DOHH2 (cell line): Measurements from ENCODE around the gene CRABP1.

Experiments used
- H3F3A ChIP-seq: fragments of 200-600 bp; sonication (generic), shearing (Covaris generic); 2 replicates; pipeline ENCODE4 v1.6.0; 2016; ENCODE audit warnings: antibody characterized with exemption, mild to moderate bottlenecking; ENCODE audit not compliant: control insufficient read depth, insufficient read depth
- H3K27ac ChIP-seq: fragments of 200-600 bp; sonication (generic); 2 replicates; pipeline ENCODE4 v1.5.1; 2014; ENCODE audit warnings: low read depth, mild to moderate bottlenecking, low read length, moderate library complexity
- H3K27me3 ChIP-seq: fragments of 200-600 bp; sonication (generic); 2 replicates; pipeline ENCODE4 v1.6.1; 2014; ENCODE audit warnings: mild to moderate bottlenecking, low read length, mixed read lengths; ENCODE audit not compliant: control insufficient read depth
- H3K36me3 ChIP-seq: fragments of 200-600 bp; sonication (generic); 2 replicates; pipeline ENCODE4 v1.6.1; 2014; ENCODE audit warnings: mild to moderate bottlenecking, low read length, moderate library complexity, mixed read lengths; ENCODE audit not compliant: control insufficient read depth
- H3K4me1 ChIP-seq: fragments of 200-600 bp; sonication (generic); 2 replicates; pipeline ENCODE4 v1.6.1; 2014; ENCODE audit warnings: mild to moderate bottlenecking, low read length, mixed read lengths; ENCODE audit not compliant: control insufficient read depth
- H3K4me2 ChIP-seq: fragments of 200-600 bp; sonication (generic); 2 replicates; pipeline ENCODE4 v1.6.0; 2014; ENCODE audit warnings: mild to moderate bottlenecking, low read length, moderate library complexity
- H3K4me3 ChIP-seq: fragments of 200-600 bp; sonication (generic); 2 replicates; pipeline ENCODE4 v1.5.1; 2014; ENCODE audit warnings: mild to moderate bottlenecking, low read length, mixed read lengths
- H3K79me2 ChIP-seq: fragments of 200-600 bp; sonication (generic); 2 replicates; pipeline ENCODE4 v1.6.1; 2014; ENCODE audit warnings: mild to moderate bottlenecking, low read length, mixed read lengths; ENCODE audit not compliant: control insufficient read depth
- H3K9me2 ChIP-seq: fragments of 200-600 bp; sonication (generic); replicated peaks from 2 replicates; pipeline ENCODE4 v1.6.1; 2014; ENCODE audit warnings: mild to moderate bottlenecking, low read length, mixed read lengths; ENCODE audit not compliant: control insufficient read depth
- H3K9me3 ChIP-seq: fragments of 200-600 bp; sonication (generic); 2 replicates; pipeline ENCODE4 v1.6.1; 2014; ENCODE audit warnings: antibody characterized with exemption, low read length, mixed read lengths; ENCODE audit not compliant: control insufficient read depth, insufficient read depth
- H4K20me1 ChIP-seq: fragments of 200-600 bp; sonication (generic); 2 replicates; pipeline ENCODE4 v1.6.0; 2014; ENCODE audit warnings: low read depth, mild to moderate bottlenecking, antibody characterized with exemption, low read length, moderate library complexity; ENCODE audit not compliant: control insufficient read depth, insufficient read depth
- EZH2phosphoT487 ChIP-seq: fragments of 200-600 bp; sonication (generic); IDR thresholded peaks from 2 replicates; pipeline ENCODE4 v1.6.1; 2017; ENCODE audit warnings: borderline replicate concordance, mild to moderate bottlenecking, antibody characterized with exemption, low read length, moderate library complexity, mixed read lengths
- TF ChIP-seq, protein P1 (sequence below): fragments of 200-600 bp; sonication (generic); IDR thresholded peaks from one replicate; pipeline ENCODE4 v1.5.1; 2014; ENCODE audit warnings: antibody characterized with exemption, mild to moderate bottlenecking, low read depth, low read length; ENCODE audit not compliant: poor library complexity, severe bottlenecking

Gene CRABP1

DNA sequence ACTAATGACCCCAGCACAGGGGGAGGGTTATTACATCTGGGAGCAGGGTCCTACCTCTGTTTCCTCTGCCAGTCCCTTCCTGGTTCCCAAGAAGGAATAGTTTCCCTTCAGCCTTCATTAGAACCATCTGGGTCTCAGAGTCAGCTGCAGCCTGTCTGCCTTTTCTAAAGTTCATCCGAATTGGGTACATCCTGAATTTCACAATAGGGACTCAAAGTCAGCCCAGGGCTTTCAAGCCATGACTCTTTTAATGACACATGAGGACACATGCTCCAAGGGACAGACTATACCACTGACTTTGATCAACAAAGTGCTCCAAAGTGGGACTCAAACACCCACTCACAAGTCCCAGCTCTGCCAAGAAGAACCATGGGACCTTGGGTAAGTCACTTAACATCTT is 12.7 kb upstream of the CRABP1 start:
- H3K36me3 ChIP-seq, result no peaks in the 10 kb centered on the region
- no peaks in the 10 kb centered on the region for H3K9me2 ChIP-seq
- H3K4me2 ChIP-seq, result no peak overlapping the region
- H3K4me1 ChIP-seq, result no peaks in the 10 kb centered on the region
- H3K4me3 ChIP-seq, result no peak overlapping the region
- no peaks in the 10 kb centered on the region for H3K9me3 ChIP-seq
- TF ChIP-seq EZH2phosphoT487, result no peak
- TF ChIP-seq, protein P1, sequence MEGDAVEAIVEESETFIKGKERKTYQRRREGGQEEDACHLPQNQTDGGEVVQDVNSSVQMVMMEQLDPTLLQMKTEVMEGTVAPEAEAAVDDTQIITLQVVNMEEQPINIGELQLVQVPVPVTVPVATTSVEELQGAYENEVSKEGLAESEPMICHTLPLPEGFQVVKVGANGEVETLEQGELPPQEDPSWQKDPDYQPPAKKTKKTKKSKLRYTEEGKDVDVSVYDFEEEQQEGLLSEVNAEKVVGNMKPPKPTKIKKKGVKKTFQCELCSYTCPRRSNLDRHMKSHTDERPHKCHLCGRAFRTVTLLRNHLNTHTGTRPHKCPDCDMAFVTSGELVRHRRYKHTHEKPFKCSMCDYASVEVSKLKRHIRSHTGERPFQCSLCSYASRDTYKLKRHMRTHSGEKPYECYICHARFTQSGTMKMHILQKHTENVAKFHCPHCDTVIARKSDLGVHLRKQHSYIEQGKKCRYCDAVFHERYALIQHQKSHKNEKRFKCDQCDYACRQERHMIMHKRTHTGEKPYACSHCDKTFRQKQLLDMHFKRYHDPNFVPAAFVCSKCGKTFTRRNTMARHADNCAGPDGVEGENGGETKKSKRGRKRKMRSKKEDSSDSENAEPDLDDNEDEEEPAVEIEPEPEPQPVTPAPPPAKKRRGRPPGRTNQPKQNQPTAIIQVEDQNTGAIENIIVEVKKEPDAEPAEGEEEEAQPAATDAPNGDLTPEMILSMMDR, result no peak
- no peaks in the 10 kb centered on the region for H4K20me1 ChIP-seq
- no peaks in the 10 kb centered on the region for H3F3A ChIP-seq
- H3K27ac ChIP-seq, result no peak overlapping the region
- peaks cover 2% of the 10 kb centered on the region; the same call in 1 of the 2 replicates for H3K27me3 ChIP-seq
- no peaks in the 10 kb centered on the region for H3K79me2 ChIP-seq

DNA sequence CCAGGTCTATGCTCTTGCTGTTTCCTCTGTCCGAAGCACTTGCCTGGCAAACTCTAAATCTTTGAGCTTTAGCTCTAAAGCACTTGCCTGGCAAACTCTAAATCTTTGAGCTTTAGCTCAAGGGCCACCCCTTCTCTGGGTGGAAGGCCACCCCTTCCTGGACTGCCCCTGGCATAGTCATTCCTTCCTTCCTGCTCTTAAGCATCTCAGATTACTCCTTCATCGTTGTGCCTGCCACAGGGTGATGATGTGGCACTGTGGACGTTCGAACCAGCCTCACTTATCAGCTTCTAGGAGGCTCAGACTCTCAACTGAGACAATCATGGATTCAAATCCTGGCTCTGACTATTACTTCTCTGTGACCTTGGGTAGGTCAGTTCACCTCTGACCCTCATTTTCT is 10.5 kb upstream of the CRABP1 start:
- H3K79me2 ChIP-seq, result no peaks in the 10 kb centered on the region
- no peaks in the 10 kb centered on the region for H3K36me3 ChIP-seq
- TF ChIP-seq, protein P1, result no peak
- TF ChIP-seq EZH2phosphoT487, result no peak
- H3K9me3 ChIP-seq, result no peaks in the 10 kb centered on the region
- H3K27ac ChIP-seq, result no peak overlapping the region
- no peak overlapping the region for H3K4me2 ChIP-seq
- H3K4me3 ChIP-seq, result no peak overlapping the region
- H3K27me3 ChIP-seq, result 0 out of 2 replicates have a peak, but pooled peaks cover 2% of the 10 kb centered on the region
- no peaks in the 10 kb centered on the region for H3F3A ChIP-seq
- no peaks in the 10 kb centered on the region for H4K20me1 ChIP-seq
- H3K9me2 ChIP-seq, result no peaks in the 10 kb centered on the region
- H3K4me1 ChIP-seq, result no peaks in the 10 kb centered on the region

DNA sequence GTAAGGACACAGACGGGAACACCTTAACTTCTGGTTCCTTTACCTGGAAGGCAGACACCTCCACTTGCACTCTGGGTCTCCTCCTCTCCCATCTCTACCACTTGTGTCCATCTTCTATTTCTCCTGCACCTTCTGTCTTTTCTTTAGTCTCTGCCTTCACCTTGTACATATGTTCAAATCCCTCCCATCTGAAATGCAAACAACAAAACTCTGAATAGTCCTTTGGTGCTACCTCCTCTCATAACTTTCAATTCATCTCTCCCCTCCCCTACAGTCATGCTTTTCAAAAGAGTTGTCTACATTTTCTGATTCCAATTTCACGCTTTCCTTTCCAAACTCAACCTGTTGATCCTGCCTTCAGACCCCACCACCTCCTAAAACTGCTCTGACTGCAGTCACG is 5.3 kb upstream of the CRABP1 start:
- Histone ChIP-seq H3K4me2 (no peak overlapping the region), H3K79me2 (no peaks in the 10 kb centered on the region), H3K9me2 (no peaks in the 10 kb centered on the region), H3F3A (no peaks in the 10 kb centered on the region), H4K20me1 (no peaks in the 10 kb centered on the region), H3K4me1 (no peaks in the 10 kb centered on the region), H3K36me3 (no peaks in the 10 kb centered on the region), H3K9me3 (no peaks in the 10 kb centered on the region), H3K27me3 (peaks cover 11% of the 10 kb centered on the region), H3K4me3 (no peak overlapping the region), H3K27ac (no peak overlapping the region)
- TF ChIP-seq EZH2phosphoT487, result no peak
- TF ChIP-seq, protein P1, result no peak

DNA sequence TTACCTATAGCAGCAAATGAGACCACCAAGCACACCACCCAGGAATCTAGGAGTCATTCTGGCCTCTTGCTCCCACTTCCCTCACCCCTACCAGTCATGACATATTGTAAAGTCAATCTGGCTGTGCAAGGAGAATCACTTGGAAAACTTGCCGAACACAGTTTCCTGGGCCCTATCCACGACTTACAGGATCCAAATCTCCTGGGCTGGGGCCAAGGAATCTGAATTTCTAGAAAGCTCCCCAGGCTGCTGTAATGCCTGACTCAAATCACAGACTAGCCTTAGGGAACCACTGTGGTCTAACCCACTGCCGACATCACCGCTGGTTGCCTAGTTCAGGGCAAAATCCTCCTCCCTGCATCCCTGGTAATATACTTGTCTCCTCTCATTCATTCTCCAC is 4.2 kb upstream of the CRABP1 start:
- H4K20me1 ChIP-seq, result no peaks in the 10 kb centered on the region
- no peaks in the 10 kb centered on the region for H3K79me2 ChIP-seq
- no peaks in the 10 kb centered on the region for H3K4me1 ChIP-seq
- no peak overlapping the region for H3K4me2 ChIP-seq
- no peak overlapping the region for H3K27ac ChIP-seq
- H3K4me3 ChIP-seq, result no peak overlapping the region
- no peaks in the 10 kb centered on the region for H3K9me3 ChIP-seq
- H3F3A ChIP-seq, result no peaks in the 10 kb centered on the region
- no peak for TF ChIP-seq EZH2phosphoT487
- TF ChIP-seq, protein P1, result no peak
- no peaks in the 10 kb centered on the region for H3K9me2 ChIP-seq
- no peaks in the 10 kb centered on the region for H3K36me3 ChIP-seq
- peaks cover 18% of the 10 kb centered on the region for H3K27me3 ChIP-seq
